AG08396 (cell line): ENCODE results near the gene DCDC2.
"Not testable (repeated sequence)": the region's sequence is repeated elsewhere in the genome, so short reads cannot be mapped to it uniquely, and the experiment has no call there.

Experiments used
- DNase-seq: peaks from one replicate; pipeline ENCODE4 v3.0.0; 2012; ENCODE audit warnings: low spot score, mixed read lengths

DCDC2 gene

GRCh38 chr6:24378473-24379097 is 20.7 kb upstream of the DCDC2 start:
- DNase-seq: no peak

GRCh38 chr6:24376871-24377270 is 19.0 kb upstream of the DCDC2 start:
- no peak for DNase-seq

- no peak for DNase-seq
Measured at GRCh38 chr6:24374612-24375011, 16.8 kb upstream of the DCDC2 start.

- DNase-seq: not testable (repeated sequence)
Measured at GRCh38 chr6:24365103-24365633, 7.3 kb upstream of the DCDC2 start.

- DNase-seq: not testable (repeated sequence)
Measured at GRCh38 chr6:24362363-24362762, 4.5 kb upstream of the DCDC2 start.

GRCh38 chr6:24359640-24360454 is 2.0 kb upstream of the DCDC2 start:
- peak; percentile 60 for DNase-seq

- DNase-seq: no peak
Measured at GRCh38 chr6:24358219-24358821, 461 bp upstream of the DCDC2 start.

- DNase-seq: no peak
Measured at GRCh38 chr6:24356310-24356973, 1.4 kb downstream of the DCDC2 start.

GRCh38 chr6:24355393-24355792 is 2.5 kb downstream of the DCDC2 start:
- DNase-seq: no peak

- DNase-seq: no peak
Measured at GRCh38 chr6:24353861-24354260, 4.0 kb downstream of the DCDC2 start.

GRCh38 chr6:24352434-24352833 is 5.4 kb downstream of the DCDC2 start:
- no peak for DNase-seq

GRCh38 chr6:24344976-24345375 is 12.9 kb downstream of the DCDC2 start:
- DNase-seq: no peak

GRCh38 chr6:24340998-24341938 is 16.6 kb downstream of the DCDC2 start:
- no peak for DNase-seq

- DNase-seq: no peak
Measured at GRCh38 chr6:24339932-24340331, 17.9 kb downstream of the DCDC2 start.

GRCh38 chr6:24334285-24334684 is 23.6 kb downstream of the DCDC2 start:
- DNase-seq: no peak

- no peak for DNase-seq
Measured at GRCh38 chr6:24332317-24332716, 25.5 kb downstream of the DCDC2 start.

GRCh38 chr6:24330137-24330732 is 27.6 kb downstream of the DCDC2 start:
- DNase-seq: no peak

- DNase-seq: no peak
Measured at GRCh38 chr6:24329451-24329850, 28.4 kb downstream of the DCDC2 start.

GRCh38 chr6:24329022-24329421 is 28.8 kb downstream of the DCDC2 start:
- no peak for DNase-seq

GRCh38 chr6:24327756-24328155 is 30.1 kb downstream of the DCDC2 start:
- DNase-seq: no peak

- DNase-seq: no peak
Measured at GRCh38 chr6:24325978-24326377, 31.9 kb downstream of the DCDC2 start.
